CD14-positive monocyte (primary cell): ENCODE results near the gene MIA. TPM values are rescaled to one million over a fixed set of nuclear protein-coding genes. Genes with fewer than 3 reads are reported as not detected.
"Not testable (repeated sequence)": the region's sequence is repeated elsewhere in the genome, so short reads cannot be mapped to it uniquely, and the experiment has no call there.

ENCODE experiments used
- DNase-seq, 3 donors: peaks; one replicate each; pipeline ENCODE4 v3.0.0-alpha.2; 2011 to 2022
- H2AFZ ChIP-seq: 2 replicates; pipeline ENCODE4 v1.6.0; 2012; ENCODE audit warnings: mild to moderate bottlenecking, low read depth, low read length, inconsistent platforms; ENCODE audit not compliant: insufficient read depth, poor library complexity, severe bottlenecking
- H3K27ac ChIP-seq, 2 donors: 1 replicate in 1 of 2; 2 replicates in 1 of 2; pipeline ENCODE4 v1.5.1; 2012 to 2013; ENCODE audit warnings: low read length in 2 of 2, control low read depth in 1 of 2, inconsistent platforms in 1 of 2, low read depth in 1 of 2, mild to moderate bottlenecking in 1 of 2
- H3K27me3 ChIP-seq, 2 donors: one replicate each; pipeline versions ENCODE4 v1.6.0 to v1.6.1; 2011 to 2013; ENCODE audit warnings: low read length in 2 of 2; ENCODE audit not compliant: control insufficient read depth in 2 of 2, insufficient read depth in 2 of 2
- H3K36me3 ChIP-seq, 2 donors: replicated peaks in 1 of 2; 1 replicate in 1 of 2; 2 replicates in 1 of 2; pipeline versions ENCODE4 v1.5.1 to v1.6.1; 2012 to 2013; ENCODE audit warnings: low read length in 2 of 2, control low read depth in 1 of 2, inconsistent platforms in 1 of 2, mild to moderate bottlenecking in 1 of 2; ENCODE audit not compliant: insufficient read depth in 2 of 2, control insufficient read depth in 1 of 2
- H3K4me1 ChIP-seq, 2 donors: 1 replicate in 1 of 2; 2 replicates in 1 of 2; pipeline versions ENCODE4 v1.5.1 to v1.6.1; 2012 to 2013; ENCODE audit warnings: low read length in 2 of 2, control low read depth in 1 of 2, inconsistent platforms in 1 of 2, mild to moderate bottlenecking in 1 of 2, moderate library complexity in 1 of 2; ENCODE audit not compliant: insufficient read depth in 2 of 2, control insufficient read depth in 1 of 2
- H3K4me2 ChIP-seq: replicated peaks from 2 replicates; pipeline ENCODE3; 2012; ENCODE audit warnings: low read length, moderate library complexity, mild to moderate bottlenecking; ENCODE audit not compliant: poor library complexity, severe bottlenecking; ENCODE audit errors: extremely low read depth
- H3K4me3 ChIP-seq, 3 experiments: fragments of 200-600 bp in 1 of 3; sonication (generic) in 1 of 3; replicated peaks in 1 of 3; 1 replicate in 2 of 3; 2 replicates in 1 of 3; pipeline ENCODE4 v1.5.1; 2011 to 2013; ENCODE audit warnings: low read length in 3 of 3, mild to moderate bottlenecking in 3 of 3, control low read depth in 2 of 3, low read depth in 2 of 3, inconsistent platforms in 1 of 3, moderate library complexity in 1 of 3
- H3K79me2 ChIP-seq: 2 replicates; pipeline ENCODE4 v1.6.0; 2012; ENCODE audit warnings: mild to moderate bottlenecking, control low read depth, inconsistent platforms, low read length, moderate library complexity; ENCODE audit not compliant: insufficient read depth
- H3K9ac ChIP-seq: 2 replicates; pipeline ENCODE4 v1.6.0; 2017; ENCODE audit warnings: low read length, mild to moderate bottlenecking; ENCODE audit not compliant: insufficient read depth, poor library complexity, severe bottlenecking
- H3K9me3 ChIP-seq, 2 donors: replicated peaks in 1 of 2; 1 replicate in 1 of 2; 2 replicates in 1 of 2; pipeline versions ENCODE4 v1.5.1 to v1.6.1; 2012 to 2013; ENCODE audit warnings: low read length in 2 of 2, control low read depth in 1 of 2; ENCODE audit not compliant: control insufficient read depth in 1 of 2, insufficient read depth in 1 of 2
- H4K20me1 ChIP-seq: 2 replicates; pipeline ENCODE4 v1.6.0; 2012; ENCODE audit warnings: mild to moderate bottlenecking, low read length, control low read depth, moderate library complexity; ENCODE audit not compliant: insufficient read depth
- H3K27ac Mint-ChIP-seq, 7 donors: one replicate each; pipeline ENCODE4 v1.8.0; 2020; ENCODE audit warnings: mild to moderate bottlenecking in 7 of 7, mixed read lengths in 7 of 7, moderate library complexity in 6 of 7, inconsistent platforms in 2 of 7
- H3K27me3 Mint-ChIP-seq, 3 donors: one replicate each; pipeline ENCODE4 v1.8.0; 2021 to 2022; ENCODE audit warnings: low read depth in 3 of 3, mild to moderate bottlenecking in 3 of 3, mixed read lengths in 3 of 3, moderate library complexity in 3 of 3, inconsistent platforms in 1 of 3
- H3K36me3 Mint-ChIP-seq, 2 donors: one replicate each; pipeline ENCODE4 v1.8.0; 2020; ENCODE audit warnings: mixed read lengths in 2 of 2, inconsistent platforms in 1 of 2, mild to moderate bottlenecking in 1 of 2
- H3K4me1 Mint-ChIP-seq: one replicate; pipeline ENCODE4 v1.8.0; 2020; ENCODE audit warnings: mild to moderate bottlenecking, mixed read lengths
- H3K4me3 Mint-ChIP-seq, 2 donors: one replicate each; pipeline ENCODE4 v1.8.0; 2020; ENCODE audit warnings: mild to moderate bottlenecking in 2 of 2, mixed read lengths in 2 of 2, moderate library complexity in 1 of 2
- H3K9me3 Mint-ChIP-seq, 7 donors: one replicate each; pipeline ENCODE4 v1.8.0; 2020 to 2022; ENCODE audit warnings: mixed read lengths in 7 of 7, mild to moderate bottlenecking in 6 of 7, moderate library complexity in 6 of 7, inconsistent platforms in 2 of 7
- CTCF ChIP-seq: fragments of 200-600 bp; IDR thresholded peaks from one replicate; pipeline ENCODE4 v1.8.0; 2022; ENCODE audit warnings: antibody characterized with exemption, mild to moderate bottlenecking
- WGBS: methylation state at CpG from one replicate; pipeline ENCODE4 v1.1.5; 2013; ENCODE audit warnings: missing lambda C conversion rate; ENCODE audit not compliant: insufficient coverage; 5-methylcytosine and 5-hydroxymethylcytosine counted together
- intact Hi-C, 2 donors: fragments of 100-400 bp; cut with micrococcal nuclease; formaldehyde crosslinking; loops; one replicate each; pipeline versions ENCODE4 v1.15.0 to v1.15.1; 2023
- polyA plus RNA-seq, 3 donors: library from polyadenylated mRNA; depleted of rRNA in 1 of 3; unstranded in 2 of 3; stranded (reverse) in 1 of 3; fragments of 300-500 nt in 2 of 3; fragments of >200 nt in 1 of 3; fragmentation: Illumina TruSeq in 2 of 3; gene quantifications; 1 replicate in 2 of 3; 2 replicates in 1 of 3; pipeline ENCODE4 v1.2.3, GENCODE V29; 2012 to 2021

MIA gene
- polyA plus RNA-seq, 3 donors: 0.47 TPM; not detected in 2

- no peak overlapping the region for H2AFZ ChIP-seq
- Mint-ChIP-seq H3K9me3 (peaks cover 0 to 2% (median 0%) of the 10 kb centered on the region in 7 donors), H3K36me3 (peaks cover 78 to 94% of the 10 kb centered on the region in 2 donors), H3K27me3 (no peaks in the 10 kb centered on the region), H3K4me3 (no peak overlapping the region), H3K27ac (peak overlapping the region in 2 of 7 donors; percentile 1 to 51), H3K4me1 (no peaks in the 10 kb centered on the region)
- WGBS: 95% methylated on average over 7 of the region's 10 CpGs
- H3K27ac ChIP-seq: peak overlapping the region in 1 of 2 donors; percentile 51
- H3K4me1 ChIP-seq: no peaks in the 10 kb centered on the region
- peaks cover 64% of the 10 kb centered on the region for H4K20me1 ChIP-seq
- intact Hi-C loops: no loop called here
- no peak overlapping the region for H3K4me2 ChIP-seq
- peaks cover 73 to 92% of the 10 kb centered on the region in 2 donors for H3K36me3 ChIP-seq
- no peak for DNase-seq
- peaks cover 36% of the 10 kb centered on the region for H3K79me2 ChIP-seq
- TF ChIP-seq CTCF: no peak
- no peak overlapping the region for H3K9ac ChIP-seq
- H3K9me3 ChIP-seq: no peaks in the 10 kb centered on the region
- H3K4me3 ChIP-seq: no peak overlapping the region
- H3K27me3 ChIP-seq: no peaks in the 10 kb centered on the region
Measured at GRCh38 chr19:40763963-40764362, 11.4 kb upstream of the MIA start.

- H2AFZ ChIP-seq, H3K27ac ChIP-seq, H3K27ac Mint-ChIP-seq, H3K27me3 ChIP-seq, H3K27me3 Mint-ChIP-seq, H3K9ac ChIP-seq, H3K4me2 ChIP-seq, H3K4me3 Mint-ChIP-seq, H3K4me1 Mint-ChIP-seq, intact Hi-C loops, H3K4me1 ChIP-seq, H3K9me3 ChIP-seq, H3K4me3 ChIP-seq, DNase-seq: not testable (repeated sequence)
- peaks cover 42% of the 10 kb centered on the region for H4K20me1 ChIP-seq
- Mint-ChIP-seq H3K36me3 (peaks cover 63 to 86% of the 10 kb centered on the region in 2 donors), H3K9me3 (peaks cover 0 to 14% (median 4%) of the 10 kb centered on the region in 7 donors)
- peaks cover 49 to 76% of the 10 kb centered on the region in 2 donors for H3K36me3 ChIP-seq
- 100% methylated on average over 5 of the region's 13 CpGs for WGBS
- peaks cover 22% of the 10 kb centered on the region for H3K79me2 ChIP-seq
Measured at GRCh38 chr19:40766385-40766784, 8.9 kb upstream of the MIA start.
